C4-2B (cell line): ENCODE data around the gene UMPS.

Source experiments
- H3K27ac ChIP-seq: fragments of 450-650 bp; 2 replicates; pipeline ENCODE4 v1.5.1; 2017
- ZFX ChIP-seq: fragments of 450-650 bp; IDR thresholded peaks from 2 replicates; pipeline ENCODE4 v1.6.1; 2017
- TF ChIP-seq, protein P1 (sequence below): fragments of 450-650 bp; conservative IDR thresholded peaks from 2 replicates; pipeline ENCODE4 v1.5.1; 2017; ENCODE audit warnings: mild to moderate bottlenecking

UMPS gene

DNA sequence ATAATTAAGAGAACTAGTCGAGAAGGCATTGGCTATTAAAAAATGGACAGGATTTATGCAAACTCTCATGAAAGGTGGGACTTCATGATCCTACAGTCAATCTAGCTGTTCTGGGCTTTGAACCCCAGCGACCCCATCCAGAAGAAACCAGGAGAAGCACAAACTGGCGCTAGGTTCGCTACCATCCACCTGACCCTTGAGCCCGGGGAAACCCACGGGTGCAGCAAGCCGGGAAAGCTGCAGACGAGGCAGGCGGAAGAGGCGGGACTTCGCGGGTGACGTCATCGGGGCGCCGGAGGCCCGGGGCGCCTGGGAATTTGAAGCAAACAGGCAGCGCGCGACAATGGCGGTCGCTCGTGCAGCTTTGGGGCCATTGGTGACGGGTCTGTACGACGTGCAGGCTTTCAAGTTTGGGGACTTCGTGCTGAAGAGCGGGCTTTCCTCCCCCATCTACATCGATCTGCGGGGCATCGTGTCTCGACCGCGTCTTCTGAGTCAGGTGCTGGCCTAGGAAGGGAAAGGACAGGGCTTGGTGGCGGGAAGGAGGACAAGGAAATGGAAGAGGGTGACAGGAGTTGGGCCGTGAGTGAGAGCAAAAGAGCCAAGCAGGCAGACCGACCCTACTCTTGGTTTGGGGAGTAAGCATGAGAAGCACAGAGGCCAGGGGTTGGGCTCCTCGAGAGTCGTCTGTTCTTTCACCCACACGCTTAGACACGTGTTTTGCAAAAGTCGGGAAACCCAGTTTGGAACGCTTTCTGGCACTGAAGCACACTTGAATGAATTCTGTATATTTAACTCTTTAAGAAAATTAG is at the start of gene UMPS:
Gene UMPS, plus strand, starts transcription at position 324 of the 812 bp plus-strand sequence. Its CDS starts 20 bp downstream, at position 344.
- peak within 1 kb of the TSS; percentile 83 for H3K27ac ChIP-seq
- TF ChIP-seq ZFX, result peak; percentile 62; the same call in 1 of the 2 replicates
- TF ChIP-seq, protein P1, sequence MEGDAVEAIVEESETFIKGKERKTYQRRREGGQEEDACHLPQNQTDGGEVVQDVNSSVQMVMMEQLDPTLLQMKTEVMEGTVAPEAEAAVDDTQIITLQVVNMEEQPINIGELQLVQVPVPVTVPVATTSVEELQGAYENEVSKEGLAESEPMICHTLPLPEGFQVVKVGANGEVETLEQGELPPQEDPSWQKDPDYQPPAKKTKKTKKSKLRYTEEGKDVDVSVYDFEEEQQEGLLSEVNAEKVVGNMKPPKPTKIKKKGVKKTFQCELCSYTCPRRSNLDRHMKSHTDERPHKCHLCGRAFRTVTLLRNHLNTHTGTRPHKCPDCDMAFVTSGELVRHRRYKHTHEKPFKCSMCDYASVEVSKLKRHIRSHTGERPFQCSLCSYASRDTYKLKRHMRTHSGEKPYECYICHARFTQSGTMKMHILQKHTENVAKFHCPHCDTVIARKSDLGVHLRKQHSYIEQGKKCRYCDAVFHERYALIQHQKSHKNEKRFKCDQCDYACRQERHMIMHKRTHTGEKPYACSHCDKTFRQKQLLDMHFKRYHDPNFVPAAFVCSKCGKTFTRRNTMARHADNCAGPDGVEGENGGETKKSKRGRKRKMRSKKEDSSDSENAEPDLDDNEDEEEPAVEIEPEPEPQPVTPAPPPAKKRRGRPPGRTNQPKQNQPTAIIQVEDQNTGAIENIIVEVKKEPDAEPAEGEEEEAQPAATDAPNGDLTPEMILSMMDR, result no peak

DNA sequence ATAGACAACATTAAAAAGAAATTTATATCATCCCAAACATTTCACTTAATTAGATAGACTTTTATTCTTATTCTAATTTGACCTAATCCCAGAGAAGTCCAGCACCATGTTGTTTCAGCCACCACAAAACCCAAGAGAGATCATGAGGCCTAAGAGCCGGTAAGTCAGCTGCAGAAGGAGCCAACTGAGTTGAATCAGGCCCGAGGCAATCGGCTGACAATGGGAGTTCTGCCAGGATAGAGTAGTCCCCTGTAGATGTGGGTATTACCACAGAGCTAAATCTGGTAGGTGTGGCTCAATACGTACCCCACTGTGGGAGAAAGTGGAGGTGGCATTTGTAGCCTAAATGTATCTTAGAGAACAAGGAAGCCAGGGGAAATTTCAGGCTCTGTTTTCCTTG is 49.7 kb upstream of the UMPS start:
- TF ChIP-seq ZFX, result no peak
- TF ChIP-seq, protein P1, result no peak
- no peak overlapping the region for H3K27ac ChIP-seq

DNA sequence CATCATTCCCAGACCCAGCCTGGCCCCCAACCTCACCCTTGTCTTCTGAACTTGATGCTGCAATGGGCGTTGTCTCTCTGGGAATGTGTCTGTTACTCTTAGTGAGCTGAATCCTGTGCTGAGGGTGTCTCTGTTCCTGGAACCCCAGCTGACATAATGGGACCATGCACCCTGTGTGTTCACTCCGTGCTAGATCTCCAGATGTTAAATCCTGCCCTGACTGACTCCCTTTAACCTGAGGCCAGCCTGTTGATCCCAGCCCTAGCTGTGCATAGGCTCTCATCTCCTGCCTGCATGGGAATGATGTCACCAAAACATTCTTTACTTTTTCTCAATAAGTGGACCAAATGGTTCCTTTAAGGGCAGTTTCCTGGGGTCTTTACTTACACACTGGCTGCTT is 48.0 kb upstream of the UMPS start:
- TF ChIP-seq, protein P1, result no peak
- no peak for TF ChIP-seq ZFX
- no peak overlapping the region for H3K27ac ChIP-seq

DNA sequence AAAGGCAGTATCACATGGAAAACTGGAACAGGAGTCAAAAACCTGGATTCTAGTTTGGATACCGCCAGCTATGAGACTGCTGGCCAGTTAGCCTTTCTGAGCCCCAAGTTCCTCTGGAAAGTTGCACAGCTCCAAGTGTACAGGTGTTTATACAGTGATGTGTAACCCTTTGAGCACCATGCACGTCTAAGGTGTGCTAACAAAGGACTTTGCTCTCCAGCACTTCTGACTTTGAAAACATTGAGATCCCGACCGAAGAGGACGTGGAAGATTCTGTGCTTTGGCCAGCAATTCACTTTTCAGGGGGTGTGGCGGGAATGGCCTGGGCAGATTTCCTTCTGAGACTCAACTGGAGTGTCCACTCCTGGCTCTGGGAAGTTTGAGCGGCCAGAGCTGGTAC is 45.8 kb upstream of the UMPS start:
- no peak overlapping the region for H3K27ac ChIP-seq
- TF ChIP-seq, protein P1, result no peak
- TF ChIP-seq ZFX, result no peak

DNA sequence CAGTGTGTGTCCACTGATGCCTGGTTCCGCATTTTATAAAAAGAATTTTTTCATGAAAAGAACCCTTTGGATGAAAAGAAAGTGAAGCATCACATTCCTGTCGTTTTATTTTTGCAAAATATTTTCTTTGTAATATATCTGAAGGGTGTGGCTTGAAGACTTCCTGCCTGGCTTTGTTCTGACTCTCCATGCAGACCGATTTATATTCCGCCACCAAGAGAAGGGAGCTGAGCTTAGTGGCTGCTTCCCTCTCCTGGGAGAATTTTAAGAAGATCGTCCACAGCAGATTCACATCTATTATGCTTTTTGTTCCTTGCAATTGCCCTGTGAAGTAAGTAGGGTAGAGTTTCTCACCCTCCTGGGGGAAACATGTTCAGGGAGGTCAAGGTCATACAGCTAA is 45.2 kb upstream of the UMPS start:
- H3K27ac ChIP-seq, result no peak overlapping the region
- no peak for TF ChIP-seq ZFX
- TF ChIP-seq, protein P1, result no peak

DNA sequence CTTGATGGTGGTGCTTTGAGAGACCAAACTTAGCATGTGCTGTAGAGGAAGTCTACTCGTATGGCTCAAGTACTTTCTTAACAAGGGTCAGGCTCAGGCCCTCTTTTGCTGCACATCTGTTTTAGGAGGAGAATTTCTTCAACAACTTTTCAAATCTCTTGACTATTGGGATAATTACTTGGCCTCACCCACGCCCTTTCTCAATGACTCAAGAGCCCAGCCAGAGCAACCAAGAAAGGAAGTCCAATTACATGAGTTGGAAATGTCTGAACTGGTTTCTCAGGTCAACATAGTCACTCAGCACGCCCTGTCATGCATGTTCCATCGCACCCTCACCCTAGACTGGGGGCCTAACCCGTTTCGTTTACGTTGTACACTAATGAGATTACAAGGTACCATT is 44.8 kb upstream of the UMPS start:
- TF ChIP-seq, protein P1, result no peak
- no peak for TF ChIP-seq ZFX
- H3K27ac ChIP-seq, result no peak overlapping the region

DNA sequence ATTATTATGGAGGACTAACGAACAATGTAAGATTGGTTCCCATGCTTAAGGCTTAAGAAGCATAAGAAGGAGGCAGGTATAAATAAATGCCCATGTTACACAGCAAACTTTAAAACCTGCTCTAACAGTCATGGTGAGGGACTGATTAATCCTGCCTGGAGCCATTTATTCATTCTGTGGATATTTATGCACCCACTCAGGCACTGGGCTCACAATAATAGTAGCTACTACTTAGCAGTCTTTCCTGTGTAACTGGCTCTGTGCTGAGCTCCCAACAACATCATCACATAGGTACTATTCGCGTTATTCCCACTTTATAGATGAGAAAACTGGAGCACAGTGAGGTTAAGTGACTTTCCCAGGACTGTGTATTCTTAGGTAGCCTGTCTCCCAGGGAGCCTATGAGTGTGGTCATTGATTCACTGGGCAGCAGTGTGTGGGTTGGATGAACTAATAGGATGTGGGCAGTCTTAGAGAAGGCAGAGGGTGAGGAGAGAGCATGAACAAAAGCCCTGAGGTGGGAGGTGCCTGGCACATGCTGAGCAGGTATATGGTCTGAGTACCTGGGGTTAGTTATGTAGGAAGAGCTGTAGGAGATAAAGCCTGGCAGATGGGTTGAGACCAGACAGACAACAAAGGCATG is 44.1 kb upstream of the UMPS start:
- H3K27ac ChIP-seq, result no peak overlapping the region
- TF ChIP-seq ZFX, result no peak
- TF ChIP-seq, protein P1, result no peak
